Dermis microvascular lymphatic vessel endothelial cell (primary cell): ENCODE measurements around the gene PRX. TPM values are rescaled to one million over a fixed set of nuclear protein-coding genes. Genes with fewer than 3 reads are reported as not detected.
A peak's percentile ranks its signal among the peaks of the same experiment; 100 is the strongest.
"Not testable (repeated sequence)": the region's sequence is repeated elsewhere in the genome, so short reads cannot be mapped to it uniquely, and the experiment has no call there.

Source experiments
- DNase-seq, 2 donors: peaks; one replicate each; pipeline versions ENCODE4 v3.0.0 to v3.0.0-alpha.2; 2010; ENCODE audit warnings: low read depth in 2 of 2
- total RNA-seq: library from RNA; depleted of rRNA; stranded (reverse); fragments of >200 nt; gene quantifications from 2 replicates; pipeline ENCODE4 v1.2.1, GENCODE V29; 2014

Gene PRX
- total RNA-seq, 1 donor from 2014 or later = 0.90 TPM

GRCh38 chr19:40433391-40434216 is 20.4 kb upstream of the PRX start:
- DNase-seq = peak; percentile 69 to 93

GRCh38 chr19:40432760-40433159 is 19.6 kb upstream of the PRX start:
- DNase-seq = not testable (repeated sequence)

- no peak for DNase-seq
Observed at GRCh38 chr19:40431698-40432097, 18.5 kb upstream of the PRX start.

- not testable (repeated sequence) for DNase-seq
Observed at GRCh38 chr19:40430242-40430641, 17.1 kb upstream of the PRX start.

DNA sequence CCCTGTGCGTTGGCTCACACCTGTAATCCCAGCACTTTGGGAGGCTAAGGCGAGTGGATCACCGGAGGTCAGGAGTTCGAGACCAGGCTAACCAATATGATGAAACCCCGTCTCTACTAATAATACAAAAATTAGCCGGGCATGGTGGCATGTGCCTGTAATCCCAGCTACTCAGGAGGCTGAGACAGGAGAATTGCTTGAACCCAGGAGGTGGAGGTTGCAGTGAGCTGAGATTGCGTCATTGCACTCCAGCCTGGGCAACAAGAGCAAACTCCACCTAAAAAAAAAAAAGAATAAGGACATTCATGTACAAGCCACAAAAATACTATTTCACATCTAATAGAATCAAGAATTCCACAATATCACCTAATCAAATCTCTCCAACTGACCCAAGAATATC is 15.0 kb upstream of the PRX start:
- not testable (repeated sequence) for DNase-seq

GRCh38 chr19:40425450-40426287 is 12.5 kb upstream of the PRX start, which contains the start of gene SERTAD1:
Gene SERTAD1 (minus strand): TSS chr19:40425992. CDS start chr19:40423546, 2,446 bp downstream.
- DNase-seq = peak; percentile 98 to 100

DNA sequence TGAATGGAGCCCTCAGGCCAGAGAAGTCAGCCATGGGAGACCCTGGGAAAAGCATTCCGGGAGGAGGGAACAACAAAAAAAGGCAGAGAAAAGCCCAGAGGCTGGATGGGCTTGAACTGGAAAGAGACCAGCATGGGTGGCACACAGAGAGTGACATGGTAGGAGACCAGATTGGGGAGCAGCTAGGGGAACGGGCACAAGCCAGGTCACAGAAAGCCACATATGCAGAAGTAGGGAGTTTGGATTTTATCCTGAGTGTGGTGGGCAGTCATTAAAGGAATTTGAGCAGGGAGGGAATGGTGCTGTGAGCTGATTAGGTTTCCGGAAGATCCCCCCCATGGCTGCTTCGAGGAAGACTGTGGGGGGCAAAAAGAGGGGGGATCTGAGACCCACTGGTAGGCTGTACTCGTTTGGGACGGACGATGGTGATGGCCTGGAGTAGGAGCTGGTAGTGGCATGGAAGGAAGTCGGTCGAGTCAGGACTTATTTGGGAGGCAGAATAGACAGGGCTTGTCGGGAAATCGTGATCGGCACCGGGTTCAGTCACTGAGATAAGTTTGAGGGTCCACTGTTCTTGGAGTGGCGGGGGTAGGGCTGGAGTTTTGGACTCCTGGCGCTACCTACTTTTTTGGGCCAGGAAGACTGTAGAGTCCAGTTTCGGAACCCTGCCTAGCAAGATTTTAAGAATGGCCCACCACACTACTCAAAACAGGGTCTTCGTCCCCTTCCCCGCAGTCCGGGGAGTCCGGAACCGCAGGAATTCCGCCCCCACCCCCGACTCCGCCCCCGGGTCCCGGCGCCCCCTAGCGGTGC is 11.7 kb upstream of the PRX start:
- peak in 1 of 2 donors; percentile 31 for DNase-seq

- DNase-seq = no peak
Observed at GRCh38 chr19:40423938-40424337, 10.8 kb upstream of the PRX start.

DNA sequence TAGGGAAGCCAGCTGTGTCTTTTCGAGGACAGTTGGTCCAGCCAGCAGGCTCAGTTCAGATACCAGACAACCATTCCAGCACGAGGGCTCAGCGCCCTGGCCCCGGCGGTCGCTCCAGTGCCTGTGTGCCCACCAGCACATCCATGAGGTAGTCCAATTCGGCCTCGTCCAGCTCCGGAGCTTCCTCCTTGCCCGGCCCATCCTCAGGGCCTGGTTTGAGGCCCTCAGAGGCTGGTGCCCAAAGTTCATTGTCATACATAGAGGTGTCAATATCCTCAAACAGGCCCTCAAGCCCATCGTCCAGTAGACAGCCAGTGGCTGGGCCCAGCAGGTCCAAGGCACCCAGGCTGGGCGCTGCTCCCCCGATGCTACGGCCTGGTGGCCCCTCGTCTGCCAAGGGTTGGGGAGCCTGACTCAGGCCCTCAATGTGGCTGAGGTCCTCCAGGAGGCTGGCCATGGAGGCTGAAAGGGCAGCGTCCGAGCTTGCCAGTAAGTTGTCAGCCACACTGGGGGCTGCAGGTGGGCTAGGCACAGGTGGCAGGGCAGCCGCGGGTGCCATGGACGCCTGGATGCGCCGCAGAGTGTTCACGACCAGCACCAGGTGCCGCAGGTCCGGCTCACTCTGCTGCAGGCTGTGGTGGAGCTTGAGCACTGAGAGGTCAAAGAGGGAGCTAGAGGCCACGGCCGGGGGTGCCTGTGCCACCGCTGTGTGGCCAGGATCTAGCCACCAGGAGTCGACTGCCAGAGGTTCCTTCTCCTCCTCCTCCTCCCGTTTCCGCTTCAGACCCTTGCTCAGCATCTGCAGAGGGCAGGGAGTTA is 9.8 kb upstream of the PRX start:
- no peak for DNase-seq

- DNase-seq = no peak
Observed at GRCh38 chr19:40421993-40422747, 9.0 kb upstream of the PRX start.

DNA sequence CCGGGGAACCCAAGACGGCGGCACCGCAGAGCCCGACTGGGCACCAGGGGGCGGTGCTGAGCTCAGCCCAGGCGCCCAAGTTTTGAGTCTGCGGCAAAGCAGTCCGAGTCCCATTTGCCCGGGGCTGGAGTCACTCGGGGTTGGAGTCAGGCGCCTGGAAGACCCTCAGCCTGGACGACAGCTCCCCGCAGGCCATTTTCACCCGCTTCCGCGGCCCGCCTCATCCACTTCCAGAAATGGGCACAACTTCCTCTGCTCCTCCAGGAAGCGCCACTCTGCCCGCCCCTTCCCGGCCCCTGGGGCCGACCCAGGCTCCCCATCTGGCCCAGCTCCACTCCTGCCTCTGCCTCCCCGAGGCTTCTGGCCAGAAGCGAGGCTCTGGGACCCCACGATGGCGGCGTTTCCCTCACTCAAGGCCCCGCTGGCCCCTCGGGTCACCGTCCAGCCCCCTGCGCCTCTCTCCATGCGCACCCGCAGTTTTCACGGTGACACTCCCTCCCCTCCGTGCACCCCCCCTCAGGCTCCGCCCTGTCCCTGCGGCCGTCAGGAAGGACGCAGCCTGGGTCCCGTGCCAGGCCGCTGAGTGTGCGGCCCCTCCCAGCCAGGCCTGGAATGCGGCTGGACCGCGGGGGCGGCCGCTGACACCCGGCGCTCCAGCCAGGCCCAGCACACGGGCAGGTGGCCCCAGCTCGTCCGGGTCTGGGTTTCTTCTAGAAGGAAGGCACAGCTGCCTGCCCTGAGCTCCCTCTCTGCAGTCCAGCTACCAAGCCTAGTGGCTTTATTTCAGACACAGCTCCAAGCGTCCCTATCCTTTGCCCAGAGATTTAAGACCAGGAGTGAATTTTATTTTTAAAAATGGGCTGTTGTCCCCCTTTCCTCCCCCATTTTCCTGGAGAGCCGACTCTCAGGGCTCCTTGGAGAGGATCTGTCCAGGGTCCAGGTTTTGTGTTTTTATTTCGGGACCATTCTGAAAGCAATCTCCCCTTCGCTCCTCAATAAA is 7.9 kb upstream of the PRX start:
- DNase-seq = peak; percentile 86 to 93

DNA sequence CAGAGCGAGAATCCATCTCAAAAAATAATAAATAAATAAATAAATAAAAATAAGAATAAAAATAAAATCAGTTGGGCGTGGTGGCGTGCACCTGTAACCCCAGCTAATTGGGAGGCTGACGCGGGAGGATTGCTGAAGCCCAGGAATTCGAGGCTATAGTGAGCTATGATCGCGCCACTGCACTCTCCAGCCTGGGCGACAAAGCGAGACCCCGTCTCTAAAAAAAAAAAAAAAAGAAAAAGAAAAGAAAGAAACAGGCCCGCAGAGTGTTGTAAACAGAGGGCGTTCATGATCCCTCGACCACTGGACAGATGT is 7.2 kb upstream of the PRX start:
- no peak for DNase-seq

DNA sequence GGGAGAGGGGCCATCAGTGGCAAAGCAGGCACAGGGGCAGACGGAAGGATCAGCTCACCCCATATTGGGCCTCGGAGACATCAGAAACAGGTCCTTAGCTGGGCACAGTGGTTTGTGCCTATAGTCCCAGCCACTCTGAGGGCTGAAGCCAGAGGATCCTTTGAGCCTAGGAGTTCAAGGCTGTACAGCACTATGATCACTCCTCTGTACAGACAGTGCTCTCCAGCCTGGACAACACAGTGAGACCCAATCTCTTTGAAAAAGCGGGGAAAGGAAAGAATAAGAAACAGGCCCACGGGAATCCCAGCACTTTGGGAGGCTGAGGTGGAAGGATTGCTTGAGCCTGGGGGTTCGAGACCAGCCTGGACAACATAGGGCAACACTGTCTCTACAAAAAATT is 6.6 kb upstream of the PRX start:
- DNase-seq = no peak

- no peak for DNase-seq
Observed at GRCh38 chr19:40419066-40419612, 6.0 kb upstream of the PRX start.

DNA sequence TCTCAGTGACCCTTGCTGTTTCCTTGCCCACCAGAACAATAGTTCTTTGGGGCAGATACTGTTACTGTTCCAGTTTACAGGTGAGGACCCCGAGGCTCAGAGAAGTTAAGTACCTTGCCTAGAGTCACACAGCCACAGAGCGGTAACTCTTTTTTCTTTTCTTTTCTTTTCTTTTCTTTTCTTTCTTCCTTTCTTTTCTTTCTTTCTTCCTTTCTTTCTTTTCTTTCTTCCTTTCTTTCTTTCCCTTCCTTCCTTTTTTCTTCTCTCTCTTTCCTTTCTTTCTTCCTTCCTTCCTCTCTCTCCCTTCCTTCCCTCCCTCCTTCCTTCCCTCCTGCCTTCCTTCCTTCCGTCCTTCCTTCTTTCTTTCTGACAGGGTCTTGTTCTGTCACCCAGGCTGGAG is 4.9 kb upstream of the PRX start:
- DNase-seq = no peak

- DNase-seq = no peak
Observed at GRCh38 chr19:40417643-40417981, 4.4 kb upstream of the PRX start.

GRCh38 chr19:40416918-40417642 is 3.9 kb upstream of the PRX start:
- DNase-seq = peak in 1 of 2 donors; percentile 45

- DNase-seq = no peak
Observed at GRCh38 chr19:40415768-40416167, 2.6 kb upstream of the PRX start.
